ENCODE measurements around the gene ROR2.
A peak's percentile ranks its signal among the peaks of the same experiment; 100 is the strongest.

Gene ROR2

DNA sequence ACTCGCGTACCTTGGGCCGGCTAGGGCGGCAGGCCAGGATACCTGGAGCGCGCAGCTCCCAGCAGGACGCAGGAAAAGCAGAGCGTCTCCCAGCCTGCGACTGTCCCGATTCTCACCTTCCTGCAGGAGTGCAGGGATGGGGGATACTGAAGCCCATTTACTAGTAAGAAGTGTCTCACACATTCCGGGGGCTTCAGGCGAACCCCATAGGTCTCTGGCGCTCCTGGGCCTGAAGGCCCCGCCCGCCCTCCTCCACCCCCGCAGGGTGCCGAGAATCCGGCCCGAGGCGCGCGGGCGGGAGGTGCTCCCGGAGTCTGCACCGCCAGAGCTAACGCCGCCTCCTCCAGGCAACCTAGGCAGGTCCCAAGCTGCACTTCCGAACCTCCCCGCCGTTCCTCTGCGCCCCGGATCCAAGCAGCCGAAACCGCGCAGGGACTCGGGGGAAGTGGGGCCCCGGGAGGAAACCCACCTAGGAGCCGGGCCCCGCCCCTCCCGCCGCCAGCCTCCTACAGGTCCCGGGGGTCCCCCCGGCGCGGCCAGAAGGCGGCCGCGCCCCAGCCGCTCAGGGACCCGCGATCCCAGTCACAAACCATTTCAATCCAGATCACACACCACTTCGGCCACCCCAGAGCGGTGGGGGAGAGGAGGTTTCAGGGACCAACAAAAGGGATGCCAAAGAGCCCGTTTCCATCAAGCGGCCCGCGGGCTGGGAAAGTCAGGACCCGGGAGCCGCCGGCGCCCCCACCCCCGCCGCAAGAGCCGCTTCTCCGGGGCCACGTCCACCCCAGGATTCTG is 1.2 kb downstream of the ROR2 start:
- DNase-seq (ENCODE audit: low spot score): peak; percentile 65

- DNase-seq (ENCODE audit: low spot score): no peak
Observed at GRCh38 chr9:91948101-91948596, 1.9 kb downstream of the ROR2 start.

DNA sequence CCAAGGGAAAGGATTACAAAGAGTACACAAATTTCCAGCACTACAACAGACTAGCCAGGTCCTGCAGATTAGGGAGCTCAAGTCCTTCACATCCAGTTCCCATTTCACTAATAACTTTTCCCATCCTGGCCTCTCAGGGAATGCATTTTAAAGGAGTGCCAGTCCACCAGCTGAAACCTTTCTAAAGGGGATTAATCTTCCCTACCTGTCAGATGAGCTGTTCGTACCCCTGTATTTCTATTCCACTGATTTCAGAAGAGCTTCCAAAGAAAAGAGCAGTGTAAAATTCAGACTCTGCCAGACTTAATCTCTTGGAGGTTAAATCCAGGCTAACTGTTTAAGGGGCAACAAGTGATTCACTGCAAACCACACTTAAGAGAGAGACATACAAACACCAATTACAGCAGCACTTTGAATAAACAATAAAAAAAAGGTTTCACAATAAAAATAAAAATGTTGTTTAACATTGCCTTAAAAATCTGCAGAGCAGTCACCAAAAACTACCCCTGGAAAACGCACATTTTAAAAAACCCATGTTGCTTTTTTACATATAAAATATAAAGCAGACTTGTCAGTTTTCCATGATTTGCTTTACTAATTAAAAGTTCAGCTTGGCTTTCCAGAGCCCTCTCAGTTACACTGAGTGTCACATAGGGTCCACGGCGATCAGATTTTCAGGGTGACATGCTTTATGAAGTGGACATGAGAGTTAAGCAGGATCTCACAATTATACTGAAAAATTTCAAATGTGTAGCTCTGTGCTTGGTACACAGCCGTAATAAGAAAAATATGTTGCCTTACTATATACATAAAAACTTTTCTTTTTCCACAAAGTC is 3.2 kb downstream of the ROR2 start:
- no peak for DNase-seq (ENCODE audit: low spot score)

DNA sequence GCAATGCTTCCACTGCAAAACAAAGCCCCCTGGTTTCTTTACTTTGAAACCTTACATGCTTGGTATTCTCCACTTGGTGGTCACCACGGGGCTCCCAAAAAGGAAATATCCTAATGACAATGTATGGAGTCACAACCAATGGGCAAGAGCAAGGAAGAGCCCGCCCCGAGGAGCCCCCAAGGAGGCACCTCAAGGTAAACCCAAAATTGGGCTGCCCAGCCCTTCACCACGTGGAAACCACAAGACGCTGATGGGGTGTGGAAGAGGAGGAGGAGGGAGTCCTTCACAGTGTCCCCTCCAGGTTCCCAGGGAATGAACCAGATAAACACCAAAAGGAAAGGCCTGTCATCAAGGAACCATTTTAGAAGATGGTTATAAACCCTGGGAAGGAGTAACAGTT is 3.8 kb downstream of the ROR2 start:
- no peak for DNase-seq (ENCODE audit: low spot score)

DNA sequence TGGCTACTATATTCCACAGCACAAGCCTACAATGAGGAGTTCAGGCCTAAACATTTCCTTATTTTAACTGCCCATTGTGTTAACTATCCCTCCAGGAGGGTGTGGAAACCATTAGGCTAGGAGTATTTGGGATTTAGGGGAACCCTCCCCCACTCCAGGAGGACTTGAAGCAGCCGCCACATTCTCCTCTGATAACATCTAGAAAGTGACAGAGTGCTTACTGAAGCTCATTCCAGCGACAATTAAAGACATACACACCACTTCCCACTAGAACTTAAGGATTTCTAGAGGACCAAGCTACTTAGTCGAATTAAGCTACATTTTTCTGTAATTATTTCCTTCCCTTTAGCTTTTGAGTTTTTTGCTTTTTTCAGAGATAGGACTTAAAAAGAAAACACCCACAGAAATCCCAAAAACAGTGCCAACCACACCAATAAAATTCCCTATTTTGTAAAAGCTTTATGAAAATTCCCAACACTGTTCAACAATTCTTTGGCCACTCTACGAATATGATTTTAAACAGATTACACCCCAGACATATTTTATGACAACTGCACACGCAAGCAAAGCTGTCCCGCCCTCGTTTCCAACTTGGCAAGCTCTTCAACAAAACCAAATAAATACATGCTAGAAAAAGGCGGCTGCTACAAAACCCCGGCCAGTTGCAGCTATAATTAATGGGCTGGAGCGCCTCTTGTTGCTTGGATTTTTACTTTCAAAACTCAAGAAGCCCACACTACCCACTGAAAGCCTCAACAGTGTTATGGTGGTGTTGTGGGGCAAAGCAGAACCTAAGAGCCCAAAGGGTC is 4.5 kb downstream of the ROR2 start:
- DNase-seq (ENCODE audit: low spot score): peak; percentile 29

- DNase-seq (ENCODE audit: low spot score): no peak
Observed at GRCh38 chr9:91944711-91945110, 5.3 kb downstream of the ROR2 start.

DNA sequence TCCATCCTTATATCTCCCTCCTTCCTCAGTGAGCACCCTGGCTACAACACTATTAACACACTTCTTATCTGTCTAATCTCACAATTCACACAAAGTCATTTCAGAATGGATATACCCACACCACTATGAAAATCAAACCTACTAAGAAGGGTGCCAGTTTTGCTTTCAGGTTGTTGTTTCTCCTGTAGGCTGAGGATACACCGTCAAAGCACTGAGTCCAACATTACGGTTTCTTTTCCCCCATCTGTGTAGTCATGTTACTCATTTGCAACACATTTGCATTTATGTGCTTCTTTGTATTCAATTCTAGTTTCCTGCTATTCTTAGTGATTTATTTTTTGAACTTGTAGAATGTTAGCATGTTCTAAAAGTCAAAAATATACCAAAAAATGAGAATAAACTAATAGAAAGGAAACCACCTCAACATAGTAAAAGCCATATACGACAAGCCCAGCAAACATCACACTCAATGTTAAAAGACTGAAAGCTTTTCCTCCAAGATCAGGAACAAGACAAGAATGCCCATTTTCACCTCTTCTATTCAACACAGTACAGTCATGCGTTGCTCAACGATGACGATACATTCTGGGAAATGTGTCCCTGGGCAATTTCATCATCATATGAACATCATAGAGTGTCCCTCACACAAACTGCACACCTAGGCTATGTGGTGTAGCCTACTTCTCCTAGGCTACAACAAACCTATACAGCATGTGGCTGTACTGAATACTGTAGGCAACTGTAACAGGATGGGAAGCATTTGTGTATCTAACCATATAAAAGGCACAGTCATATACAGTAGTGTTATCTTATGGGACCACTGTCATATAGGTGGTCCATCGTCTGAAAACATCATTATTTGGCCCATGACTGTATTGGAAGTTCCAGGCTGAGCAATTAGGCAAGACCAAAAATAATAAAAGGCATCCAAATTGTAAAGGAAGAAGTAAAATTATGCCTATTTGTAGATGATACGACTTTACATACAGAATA is 6.3 kb downstream of the ROR2 start:
- DNase-seq (ENCODE audit: low spot score): no peak

DNA sequence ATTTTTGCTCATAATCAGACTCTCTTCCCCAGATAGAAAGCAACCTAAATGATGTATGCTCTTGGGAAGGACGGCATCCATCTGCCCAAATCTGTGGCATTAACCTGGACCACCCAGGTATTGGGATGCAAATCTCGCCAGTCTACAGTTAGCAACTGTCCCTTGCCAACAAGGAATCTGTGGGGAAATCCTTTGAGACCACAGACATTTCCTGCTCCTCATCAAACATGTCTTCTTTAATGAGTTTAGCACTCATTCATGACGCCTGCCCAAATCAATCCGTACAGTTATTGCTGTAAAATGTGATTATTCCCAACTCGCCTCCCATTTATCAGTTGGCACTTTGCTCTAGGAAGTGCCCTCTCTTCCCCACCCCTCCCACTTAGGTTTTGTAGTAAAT is 7.8 kb downstream of the ROR2 start:
- DNase-seq (ENCODE audit: low spot score): no peak

DNA sequence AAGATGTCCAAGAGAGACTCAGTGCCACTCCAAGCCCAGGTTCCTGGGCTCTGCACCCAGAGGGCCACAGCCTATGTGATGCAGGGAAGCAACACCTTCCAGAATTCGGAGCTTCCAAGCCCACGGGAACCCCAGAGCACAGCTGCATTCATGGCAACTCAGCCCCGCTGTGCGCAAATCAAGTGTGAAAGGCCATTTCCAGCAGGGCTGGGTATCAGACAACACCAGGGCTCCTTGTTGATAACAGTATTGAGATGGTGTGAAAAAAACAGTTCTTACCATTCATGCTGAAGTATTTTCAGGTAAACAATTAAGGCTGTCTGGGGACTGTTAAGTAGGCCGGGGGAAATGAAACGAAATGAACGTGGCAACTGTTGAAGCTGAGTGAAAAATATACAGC is 10.1 kb downstream of the ROR2 start:
- no peak for DNase-seq (ENCODE audit: low spot score)

- no peak for DNase-seq (ENCODE audit: low spot score)
Observed at GRCh38 chr9:91937727-91938126, 12.3 kb downstream of the ROR2 start.

DNA sequence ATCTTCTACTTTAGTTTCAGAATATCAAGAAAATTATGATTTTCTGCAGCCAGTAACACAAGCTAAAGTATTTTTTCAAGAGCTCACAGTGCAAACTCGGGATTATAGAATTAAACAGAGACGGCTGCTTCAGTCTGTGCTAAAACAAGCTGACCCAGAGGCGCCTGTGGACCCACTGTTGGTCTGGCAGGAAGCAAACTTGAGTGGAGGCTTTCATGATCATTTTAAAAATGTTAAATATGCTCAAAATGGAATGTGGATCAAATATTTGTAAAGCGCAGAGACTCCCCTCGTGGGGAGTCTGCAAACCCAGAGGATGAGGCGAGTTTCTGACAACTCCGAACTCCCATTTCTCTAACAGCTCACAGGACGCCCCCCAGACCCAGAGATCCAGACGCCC is 13.0 kb downstream of the ROR2 start:
- DNase-seq (ENCODE audit: low spot score): no peak

GRCh38 chr9:91935805-91936514 is 14.1 kb downstream of the ROR2 start:
- DNase-seq (ENCODE audit: low spot score): no peak

GRCh38 chr9:91935066-91935749 is 14.8 kb downstream of the ROR2 start:
- DNase-seq (ENCODE audit: low spot score): no peak

DNA sequence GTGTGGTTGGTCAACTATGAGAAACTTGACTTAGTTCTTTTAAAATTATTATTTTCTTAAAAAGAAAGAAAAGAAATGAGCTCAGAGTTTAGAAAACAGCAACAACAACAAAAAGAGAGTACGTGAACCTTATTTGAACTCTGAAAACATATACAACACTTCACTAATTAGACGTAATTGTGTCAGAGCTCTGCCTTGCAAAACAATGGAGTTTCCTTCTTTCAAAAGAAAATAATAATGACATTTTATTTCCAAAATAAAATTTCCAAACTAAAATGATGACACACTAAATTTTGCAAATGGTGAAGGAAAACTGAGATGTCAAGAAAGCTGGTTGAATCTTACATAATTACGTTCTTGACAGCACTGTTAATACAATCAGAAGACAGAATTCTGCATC is 15.4 kb downstream of the ROR2 start:
- DNase-seq (ENCODE audit: low spot score): no peak

- no peak for DNase-seq (ENCODE audit: low spot score)
Observed at GRCh38 chr9:91933556-91934352, 16.3 kb downstream of the ROR2 start.

- DNase-seq (ENCODE audit: low spot score): no peak
Observed at GRCh38 chr9:91930475-91930874, 19.6 kb downstream of the ROR2 start.

- no peak for DNase-seq (ENCODE audit: low spot score)
Observed at GRCh38 chr9:91929331-91929730, 20.7 kb downstream of the ROR2 start.

GRCh38 chr9:91927922-91928510 is 22.0 kb downstream of the ROR2 start:
- no peak for DNase-seq (ENCODE audit: low spot score)

GRCh38 chr9:91924090-91924489 is 25.9 kb downstream of the ROR2 start:
- no peak for DNase-seq (ENCODE audit: low spot score)

Measured in LoVo (cell line).